GM12878 (cell line): ENCODE results near the gene ZNF32. TPM values are rescaled to one million over a fixed set of nuclear protein-coding genes. Genes with fewer than 3 reads are reported as not detected.

Experiments
- ATAC-seq: fragments of 200-7000 bp; cut with Tn5 transposase; 3 replicates; pipeline ENCODE4 v1.9.1; 2020; ENCODE audit warnings: mild to moderate bottlenecking, moderate library complexity
- BruUV-seq: library from RNA; stranded (reverse); fragments of 400-500 nt; replicated peaks from 2 replicates; lab custom pipeline; 2021; lab: Mats Ljungman, UMichigan
- CTCF ChIA-PET: fragments of 300-600 bp; sonication (Branson Sonifier 250); formaldehyde crosslinking; extraction: SDS; loops from one replicate; lab custom pipeline; 2021; ENCODE audit warnings: inconsistent platforms; lab: Yijun Ruan, JAX
- POLR2A ChIA-PET: fragments of 350-600 bp; formaldehyde crosslinking; extraction: SDS; loops from one replicate; lab custom pipeline; 2021; ENCODE audit warnings: inconsistent platforms; lab: Charles Lee
- RAD21 ChIA-PET: fragments of 300-600 bp; sonication (Branson Sonifier 250); formaldehyde crosslinking; loops from one replicate; lab custom pipeline; 2023; ENCODE audit warnings: antibody characterized with exemption; ENCODE audit not compliant: unreplicated experiment; lab: Charles Lee
- SMC1A ChIA-PET: fragments of 300-600 bp; sonication (Branson Sonifier 250); formaldehyde crosslinking; loops from one replicate; lab custom pipeline; 2023; ENCODE audit not compliant: unreplicated experiment, uncharacterized antibody; lab: Charles Lee
- DNase-seq: peaks from one replicate; pipeline ENCODE4 v3.0.0-alpha.2; 2011; ENCODE audit warnings: low read depth, low spot score
- FAIRE-seq: peaks from 3 replicates; lab custom pipeline; 2011; peaks lifted over from hg19 to GRCh38; lab: Jason Lieb, UNC
- H2AFZ ChIP-seq: 2 replicates; pipeline ENCODE4 v1.6.0; 2011; ENCODE audit warnings: low read depth, low read length, control low read depth; ENCODE audit not compliant: control insufficient read depth
- H3K27ac ChIP-seq: 2 replicates; pipeline ENCODE4 v1.5.1; 2011; ENCODE audit warnings: control low read depth; ENCODE audit not compliant: control insufficient read depth, insufficient read depth
- H3K27me3 ChIP-seq, 2 experiments: replicated peaks in 1 of 2; 2 replicates each; pipeline versions ENCODE4 v1.6.0 to v1.6.1; 2011; ENCODE audit warnings: low read length in 1 of 2; ENCODE audit not compliant: control insufficient read depth in 2 of 2, insufficient read depth in 2 of 2
- H3K36me3 ChIP-seq, 2 experiments: 2 replicates each; pipeline ENCODE4 v1.5.1; 2011; ENCODE audit warnings: low read length in 1 of 2; ENCODE audit not compliant: control insufficient read depth in 2 of 2, insufficient read depth in 2 of 2
- H3K4me1 ChIP-seq: 2 replicates; pipeline ENCODE4 v1.6.1; 2011; ENCODE audit warnings: mild to moderate bottlenecking, low read length, moderate library complexity, mixed read lengths; ENCODE audit not compliant: control insufficient read depth, insufficient read depth
- H3K4me2 ChIP-seq: 2 replicates; pipeline ENCODE4 v1.6.0; 2011; ENCODE audit warnings: control low read depth; ENCODE audit not compliant: control insufficient read depth, insufficient read depth
- H3K4me3 ChIP-seq: fragments of 200-600 bp; sonication (generic); 2 replicates; pipeline ENCODE4 v1.5.1; 2016
- H3K79me2 ChIP-seq: 2 replicates; pipeline ENCODE4 v1.6.0; 2011; ENCODE audit warnings: low read length; ENCODE audit not compliant: control insufficient read depth, insufficient read depth
- H3K9ac ChIP-seq: 2 replicates; pipeline ENCODE4 v1.8.0; 2011; ENCODE audit warnings: low read length, control low read depth, mixed read lengths; ENCODE audit not compliant: control insufficient read depth, insufficient read depth
- H3K9me3 ChIP-seq: replicated peaks from 3 replicates; pipeline ENCODE4 v1.5.1; 2011; ENCODE audit warnings: mild to moderate bottlenecking, low read length; ENCODE audit not compliant: control insufficient read depth, insufficient read depth
- H4K20me1 ChIP-seq: 2 replicates; pipeline ENCODE4 v1.6.0; 2011; ENCODE audit not compliant: control insufficient read depth, insufficient read depth
- BACH1 ChIP-seq: fragments of 450-650 bp; IDR thresholded peaks from 2 replicates; pipeline ENCODE4 v1.6.1; 2017; ENCODE audit warnings: mild to moderate bottlenecking, borderline replicate concordance
- CHD4 ChIP-seq: fragments of 200-600 bp; sonication (generic); IDR thresholded peaks from 2 replicates; pipeline ENCODE4 v1.6.1; 2016; ENCODE audit warnings: mild to moderate bottlenecking
- HDAC2 ChIP-seq: fragments of 200-600 bp; sonication (generic); IDR thresholded peaks from 2 replicates; pipeline ENCODE4 v1.6.1; 2017
- HDAC6 ChIP-seq: fragments of 200-600 bp; sonication (generic); IDR thresholded peaks from one replicate; pipeline ENCODE4 v1.8.0; 2017; ENCODE audit warnings: antibody characterized with exemption; ENCODE audit not compliant: unreplicated experiment
- NKRF ChIP-seq: fragments of 450-650 bp; conservative IDR thresholded peaks from 2 replicates; pipeline ENCODE4 v1.6.1; 2017; ENCODE audit warnings: mild to moderate bottlenecking, moderate library complexity
- SP1 ChIP-seq: IDR thresholded peaks from one replicate; pipeline ENCODE4 v1.6.1; 2011; ENCODE audit warnings: low read depth, low read length
- USF1 ChIP-seq: IDR thresholded peaks from 2 replicates; pipeline ENCODE4 v1.6.1; 2011; ENCODE audit warnings: borderline replicate concordance, low read depth, mild to moderate bottlenecking, moderate library complexity, mixed read lengths, low read length; ENCODE audit not compliant: insufficient read depth; ENCODE audit errors: extremely low read length
- ZBTB4 ChIP-seq: fragments of 450-650 bp; formaldehyde crosslinking; IDR thresholded peaks from 2 replicates; pipeline ENCODE4 v1.4.0; 2022; ENCODE audit warnings: mild to moderate bottlenecking, moderate library complexity
- WGBS: methylation state at CpG from one replicate; pipeline ENCODE4 v1.1.6; 2016; ENCODE audit warnings: low lambda C conversion rate; ENCODE audit not compliant: insufficient replicate concordance, insufficient coverage; ENCODE audit errors: missing lambda C conversion rate; 5-methylcytosine and 5-hydroxymethylcytosine counted together
- in situ Hi-C: fragments of 300-500 bp; cut with MboI; formaldehyde crosslinking; loops from 9 replicates; pipeline ENCODE4 v1.14.3; 2018; ENCODE audit warnings: mixed read lengths
- intact Hi-C: fragments of 100-400 bp; cut with micrococcal nuclease; formaldehyde crosslinking; loops from one replicate; pipeline ENCODE4 v1.14.2; 2022; ENCODE audit not compliant: unreplicated experiment
- polyA plus RNA-seq, 11 experiments: library from polyadenylated mRNA; depleted of rRNA in 4 of 11; unstranded in 6 of 11; stranded (reverse) in 5 of 11; fragments of >200 nt; fragmentation: Nextera tagmentation in 4 of 11; fragmentation: Illumina TruSeq in 1 of 11; extraction: Ambion mirVana in 4 of 11; extraction: Trizol in 1 of 11; gene quantifications; 1 replicate in 1 of 11; 2 replicates in 10 of 11; pipeline versions ENCODE4 v1.2.1 to v1.2.3, GENCODE V29; 2011 to 2016; ENCODE audit warnings: inconsistent platforms in 2 of 11, missing spikeins in 2 of 11, low read depth in 1 of 11
- total RNA-seq, 4 experiments: library from RNA; depleted of rRNA in 3 of 4; stranded (reverse); fragments of >200 nt in 3 of 4; fragmentation: Illumina TruSeq in 1 of 4; extraction: Trizol in 1 of 4; gene quantifications; 2 replicates each; pipeline versions ENCODE4 v1.2.1 to v1.2.3, GENCODE V29; 2013 to 2021

Gene ZNF32
- total and polyA plus RNA-seq, 10 of the 15 experiments (the other 5 are each of a cell fraction or from before 2014, with no cell fraction given), result 1.9 to 23.0 (median 3.4) TPM

GRCh38 chr10:43599333-43599732 is 49.3 kb downstream of the ZNF32 start (continued):
- TF ChIP-seq ZBTB4 (no peak), BACH1 (no peak), HDAC6 (no peak), HDAC2 (no peak), CHD4 (no peak), SP1 (no peak), USF1 (no peak)

- RAD21 ChIA-PET, result no interaction called here
- WGBS, result 66% methylated on average over 2 of the region's 2 CpGs
- CTCF ChIA-PET, result interaction anchor here (0.6 kb wide), 1 partner anchor 22 kb away, joined by 3 read pairs; no protein-coding TSS in a partner anchor
- BruUV-seq, result no TSS peak
- H3K27me3 ChIP-seq, result no peaks in the 10 kb centered on the region
- no peak overlapping the region for H2AFZ ChIP-seq
- no peak for FAIRE-seq
- no peak for ATAC-seq
- H3K9me3 ChIP-seq, result peaks cover 6% of the 10 kb centered on the region; the same call in 2 of the 3 replicates
- intact Hi-C loops, result loop anchor here (5.0 kb wide), 1 partner anchor 191 kb away; the partner anchor contains the start of gene HNRNPF
- POLR2A ChIA-PET, result no interaction called here
- H4K20me1 ChIP-seq, result no peaks in the 10 kb centered on the region
- no peaks in the 10 kb centered on the region for H3K79me2 ChIP-seq
- H3K36me3 ChIP-seq, result no peaks in the 10 kb centered on the region
- SMC1A ChIA-PET, result interaction anchor here (2.0 kb wide), 2 partner anchors 9 to 13 kb away, joined by 6 to 9 read pairs; no protein-coding TSS in a partner anchor
- H3K9ac ChIP-seq, result no peak overlapping the region
- H3K4me3 ChIP-seq, result no peak overlapping the region
- DNase-seq, result no peak
- in situ Hi-C loops, result no loop called here
- no peak overlapping the region for H3K27ac ChIP-seq
- peaks cover 23% of the 10 kb centered on the region for H3K4me1 ChIP-seq
- TF ChIP-seq NKRF, result no peak
- no peak overlapping the region for H3K4me2 ChIP-seq
Observed at GRCh38 chr10:43598446-43598845, 50.2 kb downstream of the ZNF32 start.
